ENCODE results near the gene NCOR2.

Gene NCOR2

GRCh38 chr12:124573839-124574786 is 6.7 kb upstream of the NCOR2 start:
- FAIRE-seq = no peak

DNA sequence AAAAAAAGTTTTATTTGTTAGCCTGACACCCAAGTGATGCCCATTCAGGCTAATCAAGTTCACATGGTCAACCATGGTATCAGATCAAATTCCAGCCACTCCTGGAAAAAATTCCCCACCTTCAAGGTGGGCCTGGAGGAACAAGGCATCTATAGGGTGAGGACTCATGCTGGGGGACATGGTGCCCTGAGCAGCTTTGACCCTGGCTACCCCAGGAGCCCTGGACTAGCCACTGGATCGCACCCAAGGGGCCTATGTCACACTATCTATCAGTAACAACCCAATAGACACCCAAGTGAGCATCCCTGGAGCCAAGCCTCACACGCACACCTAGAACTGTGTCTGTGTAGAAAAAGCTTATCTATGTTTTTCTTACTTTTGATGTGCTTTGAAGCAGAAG is 4.1 kb upstream of the NCOR2 start:
- FAIRE-seq = no peak

GRCh38 chr12:124570810-124571209 is 3.4 kb upstream of the NCOR2 start:
- FAIRE-seq = no peak

- FAIRE-seq = no peak
Measured at GRCh38 chr12:124569375-124570148, 2.1 kb upstream of the NCOR2 start.

DNA sequence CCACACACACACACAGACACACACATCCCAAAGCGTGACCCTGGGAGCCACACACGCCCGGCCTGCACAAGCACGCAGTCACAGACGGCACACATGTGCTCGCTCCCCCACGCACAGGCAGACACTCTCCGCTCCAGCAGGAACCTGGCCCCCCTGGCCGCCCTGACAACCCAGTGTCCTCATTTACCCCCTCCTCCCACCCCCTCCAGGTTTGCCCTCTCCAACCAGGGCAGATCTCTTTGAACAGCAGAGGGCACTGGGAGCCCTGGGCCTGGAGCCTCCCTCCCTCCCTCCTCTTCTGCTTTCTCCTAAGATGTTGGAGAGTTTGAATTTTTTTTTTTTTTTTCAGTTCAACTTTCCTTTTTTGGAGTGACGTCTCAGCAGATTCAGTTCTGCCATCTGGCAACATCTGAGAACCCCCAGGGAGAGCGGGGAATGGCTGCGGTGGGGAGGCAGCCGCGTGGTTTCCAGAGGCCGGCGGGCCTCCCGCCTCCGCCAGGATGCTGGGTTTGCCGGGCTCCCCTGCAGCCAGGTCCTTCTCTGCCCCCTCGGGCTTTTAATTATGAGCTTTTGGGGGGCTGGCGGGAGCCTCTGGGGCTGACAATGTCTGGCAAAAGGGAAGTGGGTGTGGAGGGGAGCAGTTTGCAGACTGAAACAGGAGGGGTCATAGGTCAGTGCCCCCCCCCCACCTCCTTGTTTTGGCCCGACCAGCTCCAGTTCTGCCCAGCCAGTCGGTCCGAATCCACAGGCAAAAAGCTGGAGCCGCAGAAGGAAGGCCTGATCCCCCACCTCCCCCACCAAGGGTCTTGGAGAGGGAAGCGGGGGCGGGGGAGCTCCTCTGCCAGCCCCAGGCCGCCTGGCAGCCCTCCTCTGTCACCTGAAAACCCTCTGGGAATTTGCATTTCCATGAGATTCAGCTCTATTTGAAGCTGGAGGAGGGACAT is 1.3 kb upstream of the NCOR2 start:
- no peak for FAIRE-seq

DNA sequence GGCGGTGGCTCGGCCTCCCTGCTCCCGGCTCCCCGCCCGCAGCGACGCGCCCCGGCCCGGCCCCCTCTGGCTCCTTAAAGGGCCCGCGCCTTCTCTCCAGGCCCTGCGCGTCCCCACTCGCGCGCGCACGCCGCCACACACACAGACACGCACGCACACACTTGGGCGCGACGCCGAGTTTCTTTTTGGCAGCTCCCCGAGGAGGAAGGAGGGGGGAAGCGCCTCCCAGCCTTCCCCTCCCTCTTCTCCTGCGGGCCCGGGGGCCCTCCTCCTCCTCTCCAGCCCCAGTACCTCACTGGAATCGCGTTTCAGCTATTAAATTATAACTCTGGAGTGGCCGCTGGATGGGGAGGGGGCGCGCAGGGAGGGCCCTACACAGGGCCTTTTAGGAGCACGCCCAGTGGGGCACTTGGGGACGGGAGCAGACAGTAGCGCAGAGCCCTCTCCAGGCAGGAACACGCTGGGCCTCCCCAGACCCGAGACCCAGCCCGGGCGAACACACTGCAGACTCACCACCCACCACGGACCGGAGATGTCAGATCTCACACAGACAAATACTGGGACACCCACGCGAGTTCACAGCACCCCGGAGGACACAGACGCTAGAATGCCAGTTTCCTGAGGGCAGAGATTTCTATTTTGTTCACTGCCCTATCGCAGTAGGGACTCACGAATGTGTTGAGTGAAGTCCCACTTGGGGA is 411 bp upstream of the NCOR2 start:
- no peak for FAIRE-seq

DNA sequence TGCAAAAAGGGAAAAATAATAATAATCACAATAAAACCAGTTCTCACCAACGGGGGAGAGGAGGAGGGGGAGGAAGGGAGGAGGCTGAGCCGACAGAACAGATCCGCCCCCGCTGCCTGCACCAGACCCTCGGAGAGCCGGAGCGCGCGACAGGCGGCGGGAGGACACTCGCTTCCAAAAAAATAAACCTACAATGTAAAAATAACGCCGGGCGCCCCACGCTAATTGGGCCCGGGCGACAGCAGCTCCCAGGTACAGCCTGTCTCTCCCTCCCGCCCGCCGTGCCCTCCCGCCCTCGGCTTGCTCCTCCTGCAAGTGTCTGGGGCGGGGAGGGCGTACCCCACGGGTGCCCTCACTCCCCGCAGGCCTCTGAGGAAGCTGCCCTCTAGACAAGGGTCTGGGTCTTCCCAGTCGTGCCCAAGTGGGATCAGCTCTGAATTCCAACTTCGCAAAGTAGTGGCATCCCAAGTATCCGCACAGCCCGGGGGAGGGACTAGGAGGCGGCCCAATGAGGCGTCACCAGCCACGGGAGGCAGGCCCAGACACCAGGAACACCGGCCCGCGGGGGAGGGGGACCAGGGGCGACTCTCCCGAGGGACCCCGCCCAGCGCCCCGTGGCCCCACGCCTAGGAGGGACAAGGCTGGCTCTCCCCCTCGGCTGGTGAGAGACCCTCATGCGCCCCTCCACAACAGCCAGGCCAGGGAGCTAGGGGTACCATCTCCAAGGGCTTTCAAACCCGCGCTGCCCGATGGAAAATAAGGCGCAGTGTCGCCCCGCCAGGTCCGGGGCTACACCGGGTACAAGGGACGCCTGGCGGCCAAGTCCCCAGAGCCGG is 1.0 kb downstream of the NCOR2 start:
- FAIRE-seq = no peak

DNA sequence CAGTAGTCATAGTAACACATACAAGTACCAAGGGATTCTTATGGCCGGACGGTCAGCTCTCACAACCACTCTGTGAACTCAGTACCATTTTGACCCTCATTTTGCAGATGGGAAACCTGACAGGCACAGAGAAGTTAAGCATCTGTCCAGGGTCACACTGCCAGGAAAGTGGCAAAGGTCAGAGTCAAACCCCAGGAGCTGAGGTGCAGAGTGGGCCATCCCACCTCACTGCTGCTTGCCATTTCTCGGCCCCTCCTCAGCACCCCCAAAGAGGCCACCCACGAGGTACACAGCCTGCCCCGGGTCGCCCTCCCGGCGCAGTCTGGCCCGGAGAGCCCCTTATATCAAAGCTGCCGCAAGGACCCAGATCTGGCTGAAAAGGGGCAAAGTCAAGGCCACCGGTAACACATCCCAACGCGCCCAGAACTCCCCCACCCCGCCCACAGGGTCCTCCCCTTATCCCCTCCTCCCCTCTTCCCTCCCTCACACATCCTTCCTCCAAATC is 1.7 kb downstream of the NCOR2 start:
- no peak for FAIRE-seq

GRCh38 chr12:124564971-124565491 is 2.4 kb downstream of the NCOR2 start:
- FAIRE-seq = no peak

GRCh38 chr12:124564232-124564958 is 3.0 kb downstream of the NCOR2 start:
- no peak for FAIRE-seq

GRCh38 chr12:124563809-124564208 is 3.6 kb downstream of the NCOR2 start:
- FAIRE-seq = no peak

GRCh38 chr12:124563401-124563800 is 4.0 kb downstream of the NCOR2 start:
- no peak for FAIRE-seq

DNA sequence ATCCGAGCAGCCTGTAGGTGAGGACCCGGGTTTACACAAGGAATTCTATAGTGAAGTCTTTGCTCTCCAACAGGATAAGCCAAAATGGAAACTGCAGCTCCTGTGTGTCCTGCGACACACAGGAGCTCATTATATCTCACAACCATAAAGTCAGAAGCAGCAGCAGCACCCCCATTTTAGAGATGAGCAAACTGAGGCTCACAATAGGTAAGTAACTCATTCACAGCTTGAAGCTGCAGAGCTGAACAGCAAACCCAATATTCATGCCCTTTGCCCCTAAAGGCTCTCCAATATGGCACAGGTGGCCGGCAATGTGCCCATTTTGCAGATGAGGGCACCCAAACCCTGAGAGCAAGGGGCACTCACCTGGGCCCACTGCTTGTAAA is 4.6 kb downstream of the NCOR2 start:
- FAIRE-seq = no peak

DNA sequence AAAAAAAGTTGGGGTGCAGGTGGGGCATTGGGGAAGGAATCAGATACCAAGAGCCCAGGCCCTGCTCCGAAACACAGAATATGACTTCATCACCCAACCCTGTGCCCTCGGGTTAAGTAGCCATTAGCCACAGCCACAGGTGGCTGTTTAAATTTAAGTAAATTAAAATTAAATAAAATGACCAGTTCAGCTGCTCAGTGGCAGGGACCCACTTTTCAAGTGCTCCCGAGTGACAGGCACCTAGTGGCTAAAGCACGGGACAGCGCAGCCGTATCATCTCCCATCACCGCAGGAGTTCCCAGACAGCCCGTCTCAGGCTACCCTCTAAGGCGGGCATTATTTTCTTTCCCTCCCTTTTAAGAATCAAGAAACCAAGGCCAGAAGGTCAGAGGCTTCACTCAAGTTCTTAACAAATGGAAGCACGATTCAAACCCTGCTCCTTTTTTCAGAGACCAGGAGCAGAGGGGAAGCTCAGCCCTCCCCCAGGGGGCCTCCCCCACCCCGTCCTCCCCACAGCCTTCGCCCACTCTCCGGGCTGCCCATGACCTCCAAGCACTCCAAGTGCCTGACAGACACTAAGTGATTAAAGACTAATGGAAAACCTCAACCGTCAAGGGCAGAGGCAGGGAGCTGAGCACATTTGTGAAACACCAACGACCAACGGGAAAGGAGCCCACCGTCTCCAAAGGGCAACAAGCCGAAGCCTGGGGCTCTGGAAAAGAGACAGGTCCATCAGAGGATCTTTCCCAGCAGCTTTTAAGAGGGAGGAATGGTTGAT is 5.2 kb downstream of the NCOR2 start:
- no peak for FAIRE-seq

- FAIRE-seq = no peak
Measured at GRCh38 chr12:124561231-124561630, 6.2 kb downstream of the NCOR2 start.

DNA sequence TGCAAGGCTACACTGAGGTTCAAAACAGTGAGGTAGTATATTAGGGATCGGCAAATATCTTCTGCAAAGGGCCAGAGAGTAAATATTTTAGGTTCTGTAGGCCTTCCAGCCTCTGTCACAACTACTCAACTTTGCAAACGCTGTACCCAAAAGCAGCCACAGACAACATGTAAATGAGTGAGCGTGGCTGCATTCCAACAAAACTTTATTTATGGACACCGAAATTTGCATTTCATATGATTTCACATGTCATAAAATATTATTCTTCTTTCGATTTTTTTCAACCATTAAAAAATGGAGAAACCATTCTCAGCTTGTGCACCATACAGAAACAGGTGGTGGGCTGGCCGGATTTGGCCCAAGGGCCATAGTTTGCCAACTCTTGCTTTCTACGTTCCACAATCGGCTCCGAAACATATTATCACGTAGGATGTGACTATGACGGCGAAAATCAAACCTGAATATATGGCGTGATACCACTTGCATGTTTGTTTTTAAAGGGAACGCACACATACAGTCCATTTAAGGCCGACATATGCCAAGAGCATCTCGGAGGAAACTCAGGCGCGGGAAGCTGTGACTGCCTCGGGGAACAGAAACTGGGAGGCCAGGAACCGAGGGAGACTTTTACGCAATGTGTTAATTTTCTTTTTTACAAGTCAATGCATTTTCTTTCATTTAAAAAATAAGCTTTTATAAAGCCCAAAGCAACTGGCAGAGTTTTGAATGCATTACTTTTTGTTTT is 7.1 kb downstream of the NCOR2 start:
- FAIRE-seq = no peak

GRCh38 chr12:124559182-124560017 is 8.0 kb downstream of the NCOR2 start:
- no peak for FAIRE-seq

- no peak for FAIRE-seq
Measured at GRCh38 chr12:124558313-124558712, 9.1 kb downstream of the NCOR2 start.

Data from islet of Langerhans (tissue), 1 donor.